Endothelial cell of umbilical vein (primary cell): Measurements from ENCODE around the gene TMEM250. TPM values are rescaled to one million over a fixed set of nuclear protein-coding genes. Genes with fewer than 3 reads are reported as not detected.

Experiments
- BruUV-seq: library from RNA; stranded (reverse); fragments of 400-500 nt; replicated peaks from 2 replicates; lab custom pipeline; 2021; lab: Mats Ljungman, UMichigan
- CTCF ChIA-PET: fragments of 300-600, 350-600 bp; sonication (Branson Sonifier 250); formaldehyde crosslinking; loops from one replicate; lab custom pipeline; 2021; ENCODE audit warnings: antibody characterized with exemption, inconsistent platforms; lab: Charles Lee
- POLR2A ChIA-PET: fragments of 300-600, 350-600 bp; sonication (Branson Sonifier 250); formaldehyde crosslinking; loops from one replicate; lab custom pipeline; 2021; ENCODE audit warnings: antibody characterized with exemption, inconsistent platforms; lab: Charles Lee
- DNase-seq: peaks from one replicate; pipeline ENCODE4 v3.0.0-alpha.2; 2011; ENCODE audit warnings: low read depth, low spot score
- FAIRE-seq: peaks from 2 replicates; lab custom pipeline; 2011; peaks lifted over from hg19 to GRCh38; lab: Jason Lieb, UNC
- H2AFZ ChIP-seq: 2 replicates; pipeline ENCODE4 v1.6.0; 2012; ENCODE audit warnings: low read depth, low read length, control low read depth, inconsistent platforms
- H3K27ac ChIP-seq: 2 replicates; pipeline ENCODE4 v1.5.1; 2011; ENCODE audit warnings: low read depth, mild to moderate bottlenecking, control low read depth, low read length, moderate library complexity; ENCODE audit not compliant: insufficient read depth
- H3K27me3 ChIP-seq, 2 experiments: 2 replicates each; pipeline versions ENCODE4 v1.6.0 to v1.6.1; 2011; ENCODE audit warnings: low read length in 2 of 2, mixed read lengths in 1 of 2; ENCODE audit not compliant: control insufficient read depth in 2 of 2, insufficient read depth in 2 of 2
- H3K36me3 ChIP-seq, 2 experiments: 2 replicates in 1 of 2; 3 replicates in 1 of 2; pipeline ENCODE4 v1.5.1; 2011; ENCODE audit warnings: low read length in 2 of 2, mild to moderate bottlenecking in 1 of 2, moderate library complexity in 1 of 2; ENCODE audit not compliant: control insufficient read depth in 2 of 2, insufficient read depth in 2 of 2; ENCODE audit errors: extremely low read depth in 1 of 2
- H3K4me1 ChIP-seq: 3 replicates; pipeline ENCODE4 v1.5.1; 2011; ENCODE audit warnings: mild to moderate bottlenecking, low read length; ENCODE audit not compliant: control insufficient read depth, insufficient read depth; ENCODE audit errors: extremely low read depth
- H3K4me2 ChIP-seq: 2 replicates; pipeline ENCODE4 v1.6.1; 2011; ENCODE audit warnings: low read length, control low read depth, mixed read lengths; ENCODE audit not compliant: insufficient read depth
- H3K4me3 ChIP-seq, 3 experiments: fragments of 200-600 bp in 1 of 3; sonication (generic), shearing (Covaris generic) in 1 of 3; replicated peaks in 1 of 3; 2 replicates each; pipeline ENCODE4 v1.5.1; 2011 to 2016; ENCODE audit warnings: control low read depth in 3 of 3, low read length in 3 of 3, mild to moderate bottlenecking in 2 of 3, inconsistent platforms in 1 of 3, low read depth in 1 of 3, moderate library complexity in 1 of 3; ENCODE audit not compliant: insufficient read depth in 1 of 3
- H3K79me2 ChIP-seq: 2 replicates; pipeline ENCODE4 v1.6.0; 2012; ENCODE audit warnings: low read length, inconsistent platforms; ENCODE audit not compliant: control insufficient read depth, insufficient read depth
- H3K9ac ChIP-seq: replicated peaks from 2 replicates; pipeline ENCODE3; 2011; ENCODE audit warnings: low read length, control low read depth; ENCODE audit not compliant: insufficient read depth; ENCODE audit errors: extremely low read depth
- H3K9me1 ChIP-seq: replicated peaks from 3 replicates; pipeline ENCODE4 v1.6.0; 2011; ENCODE audit warnings: mild to moderate bottlenecking, low read length; ENCODE audit not compliant: control insufficient read depth, insufficient read depth; ENCODE audit errors: extremely low read depth
- H3K9me3 ChIP-seq: replicated peaks from 2 replicates; pipeline ENCODE4 v1.5.1; 2012; ENCODE audit warnings: low read length, inconsistent platforms; ENCODE audit not compliant: control insufficient read depth, insufficient read depth
- H4K20me1 ChIP-seq: replicated peaks from 2 replicates; pipeline ENCODE3; 2011; ENCODE audit warnings: mild to moderate bottlenecking, low read length; ENCODE audit not compliant: control insufficient read depth, insufficient read depth; ENCODE audit errors: extremely low read depth
- EZH2 ChIP-seq: IDR thresholded peaks from 2 replicates; pipeline ENCODE4 v1.6.1; 2012; ENCODE audit warnings: borderline replicate concordance, low read depth, mild to moderate bottlenecking, moderate library complexity, low read length, inconsistent platforms; ENCODE audit not compliant: severe bottlenecking
- FOS ChIP-seq: IDR thresholded peaks from 2 replicates; pipeline ENCODE4 v1.6.1; 2011; ENCODE audit warnings: mild to moderate bottlenecking, low read length, moderate library complexity, borderline replicate concordance; ENCODE audit not compliant: insufficient read depth
- MYC ChIP-seq: IDR thresholded peaks from one replicate; pipeline ENCODE4 v1.6.1; 2011; ENCODE audit warnings: mild to moderate bottlenecking, low read depth, low read length
- dilution Hi-C: fragments of 300-500 bp; cut with MboI; formaldehyde crosslinking; loops from one replicate; pipeline ENCODE4 v1.15.0; 2019; ENCODE audit warnings: low sequenced_read_pairs; ENCODE audit not compliant: extremely low pct_ligation_motif_present
- intact Hi-C: fragments of 100-400 bp; cut with micrococcal nuclease; formaldehyde crosslinking; loops from one replicate; pipeline ENCODE4 v1.10.0; 2022
- polyA plus RNA-seq, 4 experiments: library from polyadenylated mRNA; depleted of rRNA in 3 of 4; stranded (reverse) in 3 of 4; unstranded in 1 of 4; fragments of >200 nt; gene quantifications; 2 replicates each; pipeline versions ENCODE4 v1.2.1 to v1.2.3, GENCODE V29; 2011 to 2012; ENCODE audit warnings: missing spikeins in 1 of 4
- total RNA-seq: library from RNA; stranded (reverse); gene quantifications from 2 replicates; pipeline ENCODE4 v1.2.3, GENCODE V29; 2021
- TF ChIP-seq, protein P1 (sequence below), 2 donors: IDR thresholded peaks; 1 replicate in 1 of 2; 2 replicates in 1 of 2; pipeline ENCODE4 v1.5.1; 2011; ENCODE audit warnings: low read length in 2 of 2, mild to moderate bottlenecking in 2 of 2, moderate library complexity in 2 of 2, control low read depth in 1 of 2, inconsistent platforms in 1 of 2, low read depth in 1 of 2; ENCODE audit not compliant: insufficient read depth in 1 of 2; ENCODE audit errors: extremely low read depth in 1 of 2

Gene TMEM250
- total and polyA plus RNA-seq, 2 donors (not counting 3 experiments of a cell fraction or from before 2014, with no cell fraction given), result 24.9 to 49.9 TPM

GRCh38 chr9:136133959-136134484 is 15.3 kb upstream of the TMEM250 start:
- H3K4me2 ChIP-seq, result no peak overlapping the region
- dilution Hi-C loops, result no loop called here

DNA sequence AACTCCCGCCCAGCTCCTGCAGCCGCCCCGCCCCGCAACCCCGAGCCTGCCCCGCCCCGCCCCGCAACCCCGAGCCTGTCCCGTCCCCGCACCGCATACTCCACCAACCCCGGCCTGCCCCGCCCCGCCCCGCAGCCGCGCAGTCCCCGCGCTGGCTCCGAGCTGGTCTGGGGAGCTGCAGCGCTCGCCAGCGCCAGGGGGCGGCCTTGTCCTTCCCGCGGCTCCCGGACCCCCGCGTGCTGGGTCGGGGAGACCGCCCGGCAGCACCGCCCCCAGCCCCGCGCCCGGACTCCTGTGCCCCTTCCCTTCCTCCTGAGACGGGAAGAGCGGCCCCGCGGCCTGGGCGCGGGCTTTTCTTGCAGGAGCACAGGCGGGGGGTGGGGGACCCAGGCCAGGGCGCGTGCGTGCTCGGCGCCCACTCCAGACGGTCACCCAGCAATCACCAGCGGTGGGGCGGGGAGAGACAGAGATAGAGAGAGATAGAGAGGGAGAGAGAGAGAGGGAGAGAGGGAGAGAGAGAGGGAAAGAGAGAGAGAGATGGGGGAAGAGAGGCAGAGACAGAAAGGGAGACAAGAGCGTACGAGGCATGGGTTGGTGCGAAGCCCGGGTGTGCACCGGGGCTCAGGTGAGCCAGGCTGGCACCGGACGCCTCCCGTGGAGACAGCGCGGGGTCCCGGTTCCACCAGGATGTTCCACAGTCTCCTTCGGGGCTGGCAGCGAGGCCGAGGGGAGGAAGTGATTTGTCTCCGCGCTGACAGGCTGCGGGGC is 14.7 kb upstream of the TMEM250 start:
- FAIRE-seq, result no peak
- Histone ChIP-seq H3K4me3 (peak overlapping the region in 1 of 3 experiments; percentile 35), H2AFZ (peak overlapping the region; percentile 49)

More at GRCh38 chr9:136133959-136134484, 15.3 kb upstream of the TMEM250 start:
- ChIA-PET POLR2A (no interaction called here), CTCF (interaction anchor here (1.0 to 2.3 kb wide), 6 partner anchors 10 to 150 kb away, joined by 3 to 24 read pairs (median 6); no protein-coding TSS in a partner anchor)
- Histone ChIP-seq H3K9ac (no peak overlapping the region), H3K9me3 (no peaks in the 10 kb centered on the region), H3K27ac (no peak overlapping the region), H2AFZ (peak overlapping the region; percentile 49), H3K4me3 (no peak overlapping the region), H3K79me2 (no peaks in the 10 kb centered on the region), H3K4me1 (peaks cover 4% of the 10 kb centered on the region), H3K27me3 (peaks cover 28 to 30% of the 10 kb centered on the region in 2 experiments), H4K20me1 (no peaks in the 10 kb centered on the region), H3K9me1 (no peaks in the 10 kb centered on the region), H3K36me3 (no peaks in the 10 kb centered on the region)
- intact Hi-C loops, result loop anchor here (1.0 kb wide), 1 partner anchor 149 kb away; no protein-coding TSS in a partner anchor
- BruUV-seq, result no TSS peak
- no peak for DNase-seq
- FAIRE-seq, result no peak
- TF ChIP-seq EZH2 (peak; percentile 45), MYC (no peak)

More for the DNA sequence above, 14.7 kb upstream of the TMEM250 start:
- TF ChIP-seq FOS, result no peak
- TF ChIP-seq, protein P1, sequence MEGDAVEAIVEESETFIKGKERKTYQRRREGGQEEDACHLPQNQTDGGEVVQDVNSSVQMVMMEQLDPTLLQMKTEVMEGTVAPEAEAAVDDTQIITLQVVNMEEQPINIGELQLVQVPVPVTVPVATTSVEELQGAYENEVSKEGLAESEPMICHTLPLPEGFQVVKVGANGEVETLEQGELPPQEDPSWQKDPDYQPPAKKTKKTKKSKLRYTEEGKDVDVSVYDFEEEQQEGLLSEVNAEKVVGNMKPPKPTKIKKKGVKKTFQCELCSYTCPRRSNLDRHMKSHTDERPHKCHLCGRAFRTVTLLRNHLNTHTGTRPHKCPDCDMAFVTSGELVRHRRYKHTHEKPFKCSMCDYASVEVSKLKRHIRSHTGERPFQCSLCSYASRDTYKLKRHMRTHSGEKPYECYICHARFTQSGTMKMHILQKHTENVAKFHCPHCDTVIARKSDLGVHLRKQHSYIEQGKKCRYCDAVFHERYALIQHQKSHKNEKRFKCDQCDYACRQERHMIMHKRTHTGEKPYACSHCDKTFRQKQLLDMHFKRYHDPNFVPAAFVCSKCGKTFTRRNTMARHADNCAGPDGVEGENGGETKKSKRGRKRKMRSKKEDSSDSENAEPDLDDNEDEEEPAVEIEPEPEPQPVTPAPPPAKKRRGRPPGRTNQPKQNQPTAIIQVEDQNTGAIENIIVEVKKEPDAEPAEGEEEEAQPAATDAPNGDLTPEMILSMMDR (IDR thresholded peaks at IDR 0.05; ENCODE audit: extremely low read depth in 1 of 2, insufficient read depth in 1 of 2, low read depth in 1 of 2, low read length in 2 of 2), result peak; percentile 39 to 68
- Histone ChIP-seq H3K9me3 (no peaks in the 10 kb centered on the region), H3K27ac (no peak overlapping the region), H3K79me2 (no peaks in the 10 kb centered on the region), H3K4me1 (peaks cover 4% of the 10 kb centered on the region), H3K9me1 (no peaks in the 10 kb centered on the region), H4K20me1 (no peaks in the 10 kb centered on the region), H3K9ac (no peak overlapping the region), H3K4me2 (no peak overlapping the region), H3K27me3 (peaks cover 26 to 30% of the 10 kb centered on the region in 2 experiments), H3K36me3 (no peaks in the 10 kb centered on the region)
- DNase-seq, result no peak
- intact Hi-C loops (loop anchor here (1.0 kb wide), 1 partner anchor 150 kb away; no protein-coding TSS in a partner anchor), dilution Hi-C loops (no loop called here)
- CTCF ChIA-PET, result interaction anchor here (0.7 to 2.3 kb wide), 22 partner anchors 8 to 172 kb away, joined by 3 to 24 read pairs (median 5); partner anchors contain the start of gene UBAC1
- no TSS peak for BruUV-seq
- POLR2A ChIA-PET, result no interaction called here
